ENCODE measurements around the gene AP2A2. TPM values are rescaled to one million over a fixed set of nuclear protein-coding genes. Genes with fewer than 3 reads are reported as not detected.

Gene AP2A2
- polyA plus RNA-seq, 3 donors = 5.7 to 61.0 (median 8.2) TPM

DNA sequence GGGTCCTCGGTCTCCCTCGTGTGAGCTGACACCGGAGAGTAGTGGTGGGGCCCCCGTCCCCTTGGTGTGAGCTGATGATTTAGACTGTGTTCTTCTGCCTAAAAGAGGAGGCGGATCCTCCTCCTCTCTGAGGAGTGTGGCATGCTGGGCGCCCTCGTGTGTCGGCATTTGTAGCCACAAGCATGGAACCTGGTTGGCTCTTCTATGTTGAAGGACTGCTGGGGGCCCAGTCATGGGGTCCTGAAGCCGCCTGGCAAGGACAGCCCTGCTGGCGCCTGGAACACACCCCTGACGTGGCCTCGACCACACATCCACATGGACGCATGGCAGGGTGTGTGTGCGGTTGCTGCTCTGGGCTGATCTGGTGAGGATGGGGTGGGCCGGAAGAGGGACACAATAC, 50.2 kb downstream of the AP2A2 start:
- Histone ChIP-seq H3K36me3 (replicated peaks in 1 of 2; ENCODE audit: control insufficient read depth in 1 of 2, insufficient read depth in 2 of 2, low read length in 2 of 2) (peaks cover 54 to 88% of the 10 kb centered on the region in 2 donors), H3K9me3 (replicated peaks in 1 of 2; ENCODE audit: control insufficient read depth in 1 of 2, insufficient read depth in 1 of 2, low read length in 2 of 2) (no peaks in the 10 kb centered on the region), H3K4me1 (ENCODE audit: control insufficient read depth in 1 of 2, insufficient read depth in 2 of 2, low read length in 2 of 2) (no peaks in the 10 kb centered on the region), H4K20me1 (ENCODE audit: insufficient read depth, low read length) (peaks cover 41% of the 10 kb centered on the region), H3K27me3 (ENCODE audit: control insufficient read depth in 2 of 2, insufficient read depth in 2 of 2, low read length in 2 of 2) (no peaks in the 10 kb centered on the region), H3K4me2 (replicated peaks; ENCODE audit: extremely low read depth, low read length, poor library complexity, severe bottlenecking) (no peak overlapping the region), H3K9ac (ENCODE audit: insufficient read depth, low read length, poor library complexity, severe bottlenecking) (no peak overlapping the region), H3K27ac (ENCODE audit: low read depth in 1 of 2, low read length in 2 of 2) (no peak overlapping the region), H2AFZ (ENCODE audit: insufficient read depth, low read depth, low read length, poor library complexity, severe bottlenecking) (no peak overlapping the region), H3K79me2 (ENCODE audit: insufficient read depth, low read length) (no peaks in the 10 kb centered on the region), H3K4me3 (replicated peaks in 1 of 3; ENCODE audit: low read depth in 2 of 3, low read length in 3 of 3) (no peak overlapping the region)
- Mint-ChIP-seq H3K27me3 (ENCODE audit: low read depth in 3 of 3) (peaks cover 0 to 3% (median 0%) of the 10 kb centered on the region in 3 donors), H3K27ac (no peak overlapping the region), H3K36me3 (peaks cover 74 to 87% of the 10 kb centered on the region in 2 donors), H3K9me3 (peaks cover 0 to 5% (median 0%) of the 10 kb centered on the region in 7 donors), H3K4me3 (no peak overlapping the region), H3K4me1 (peaks cover 2% of the 10 kb centered on the region)
- intact Hi-C loops (cut with micrococcal nuclease) = no loop called here
- WGBS (ENCODE audit: insufficient coverage) = 82% methylated on average over 13 of the region's 15 CpGs
- TF ChIP-seq, protein P1, sequence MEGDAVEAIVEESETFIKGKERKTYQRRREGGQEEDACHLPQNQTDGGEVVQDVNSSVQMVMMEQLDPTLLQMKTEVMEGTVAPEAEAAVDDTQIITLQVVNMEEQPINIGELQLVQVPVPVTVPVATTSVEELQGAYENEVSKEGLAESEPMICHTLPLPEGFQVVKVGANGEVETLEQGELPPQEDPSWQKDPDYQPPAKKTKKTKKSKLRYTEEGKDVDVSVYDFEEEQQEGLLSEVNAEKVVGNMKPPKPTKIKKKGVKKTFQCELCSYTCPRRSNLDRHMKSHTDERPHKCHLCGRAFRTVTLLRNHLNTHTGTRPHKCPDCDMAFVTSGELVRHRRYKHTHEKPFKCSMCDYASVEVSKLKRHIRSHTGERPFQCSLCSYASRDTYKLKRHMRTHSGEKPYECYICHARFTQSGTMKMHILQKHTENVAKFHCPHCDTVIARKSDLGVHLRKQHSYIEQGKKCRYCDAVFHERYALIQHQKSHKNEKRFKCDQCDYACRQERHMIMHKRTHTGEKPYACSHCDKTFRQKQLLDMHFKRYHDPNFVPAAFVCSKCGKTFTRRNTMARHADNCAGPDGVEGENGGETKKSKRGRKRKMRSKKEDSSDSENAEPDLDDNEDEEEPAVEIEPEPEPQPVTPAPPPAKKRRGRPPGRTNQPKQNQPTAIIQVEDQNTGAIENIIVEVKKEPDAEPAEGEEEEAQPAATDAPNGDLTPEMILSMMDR (IDR thresholded peaks at IDR 0.05) = no peak
- DNase-seq = no peak

DNA sequence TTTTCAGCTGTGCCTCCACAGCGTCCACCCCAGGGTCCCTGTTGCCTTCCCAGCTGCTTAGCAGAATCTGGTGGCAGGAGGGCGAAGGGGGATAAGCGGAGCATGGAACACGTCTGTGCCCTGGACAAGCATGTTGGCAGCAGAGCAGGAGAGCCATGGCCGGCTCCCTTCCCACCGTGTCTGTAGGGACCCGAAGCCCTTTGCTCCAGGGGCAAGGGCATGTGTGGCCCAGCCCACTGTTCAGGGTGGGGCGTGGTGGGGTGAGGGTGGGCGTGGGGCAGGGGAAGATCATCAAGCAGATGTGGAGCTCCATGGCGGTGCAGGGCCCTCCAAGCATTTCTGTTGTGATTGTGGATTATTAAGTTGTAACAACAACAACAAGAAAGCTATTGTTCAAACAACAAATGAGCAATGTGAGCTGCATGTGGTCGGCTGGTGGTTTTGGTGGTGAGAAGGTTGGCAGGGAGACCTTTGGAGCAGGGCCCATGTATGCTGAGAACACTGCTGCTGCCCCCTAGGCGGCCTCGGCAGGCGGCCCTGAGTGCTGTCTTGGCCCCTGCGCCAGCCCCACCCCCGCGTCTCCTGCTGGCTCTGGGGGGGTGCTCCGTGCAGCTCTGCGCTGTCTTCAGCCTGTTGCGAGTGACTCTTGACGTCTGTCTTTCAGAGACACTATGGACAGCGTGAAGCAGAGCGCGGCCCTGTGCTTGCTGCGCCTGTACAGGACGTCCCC, 50.9 kb downstream of the AP2A2 start:
- no peak overlapping the region for H3K4me3 Mint-ChIP-seq
- Histone ChIP-seq H3K4me1 (ENCODE audit: control insufficient read depth in 1 of 2, insufficient read depth in 2 of 2, low read length in 2 of 2) (no peaks in the 10 kb centered on the region), H3K9ac (ENCODE audit: insufficient read depth, low read length, poor library complexity, severe bottlenecking) (no peak overlapping the region), H3K4me3 (replicated peaks in 1 of 3; ENCODE audit: low read depth in 2 of 3, low read length in 3 of 3) (no peak overlapping the region), H3K79me2 (ENCODE audit: insufficient read depth, low read length) (no peaks in the 10 kb centered on the region), H3K9me3 (replicated peaks in 1 of 2; ENCODE audit: control insufficient read depth in 1 of 2, insufficient read depth in 1 of 2, low read length in 2 of 2) (no peaks in the 10 kb centered on the region), H3K4me2 (replicated peaks; ENCODE audit: extremely low read depth, low read length, poor library complexity, severe bottlenecking) (no peak overlapping the region), H3K27me3 (ENCODE audit: control insufficient read depth in 2 of 2, insufficient read depth in 2 of 2, low read length in 2 of 2) (no peaks in the 10 kb centered on the region), H4K20me1 (ENCODE audit: insufficient read depth, low read length) (peaks cover 38% of the 10 kb centered on the region), H3K27ac (ENCODE audit: low read depth in 1 of 2, low read length in 2 of 2) (no peak overlapping the region), H3K36me3 (replicated peaks in 1 of 2; ENCODE audit: control insufficient read depth in 1 of 2, insufficient read depth in 2 of 2, low read length in 2 of 2) (peaks cover 59 to 89% of the 10 kb centered on the region in 2 donors), H2AFZ (ENCODE audit: insufficient read depth, low read depth, low read length, poor library complexity, severe bottlenecking) (no peak overlapping the region)
- H3K36me3 Mint-ChIP-seq = peaks cover 74 to 87% of the 10 kb centered on the region in 2 donors
- TF ChIP-seq, protein P1 (IDR thresholded peaks at IDR 0.05) = no peak
- peaks cover 0 to 3% (median 0%) of the 10 kb centered on the region in 3 donors for H3K27me3 Mint-ChIP-seq (ENCODE audit: low read depth in 3 of 3)
- no peaks in the 10 kb centered on the region for H3K4me1 Mint-ChIP-seq
- no peak for DNase-seq
- intact Hi-C loops (cut with micrococcal nuclease) = no loop called here
- peaks cover 0 to 5% (median 0%) of the 10 kb centered on the region in 7 donors for H3K9me3 Mint-ChIP-seq
- WGBS (ENCODE audit: insufficient coverage) = 67% methylated on average over 23 of the region's 26 CpGs
- no peak overlapping the region for H3K27ac Mint-ChIP-seq

Data from CD14-positive monocyte (primary cell).